Pancreas (tissue), 10 donors: ENCODE data around the gene NUB1. TPM values are rescaled to one million over a fixed set of nuclear protein-coding genes. Genes with fewer than 3 reads are reported as not detected.

Source experiments
- ATAC-seq, 4 donors: fragments of 200-7000 bp; cut with Tn5 transposase; one replicate each; pipeline versions ENCODE4 v1.8.0 to v1.9.1; 2020; ENCODE audit warnings: mild to moderate bottlenecking in 4 of 4, moderate library complexity in 4 of 4
- DNase-seq, 6 donors: peaks; one replicate each; pipeline ENCODE4 v3.0.0-alpha.2; 2020
- FAIRE-seq: peaks from 2 replicates; lab custom pipeline; 2012; peaks lifted over from hg19 to GRCh38; lab: Jason Lieb, UNC
- H3K27ac ChIP-seq, 4 donors: fragments of 200-600 bp; sonication (generic); 1 replicate in 3 of 4; 2 replicates in 1 of 4; pipeline versions ENCODE4 v1.5.0 to v1.8.0; 2020
- H3K27me3 ChIP-seq, 4 donors: fragments of 200-600 bp; one replicate each; pipeline ENCODE4 v1.8.0; 2021
- H3K36me3 ChIP-seq, 3 donors: fragments of 200-600 bp; sonication (generic) in 1 of 3; one replicate each; pipeline versions ENCODE4 v1.5.0 to v1.8.0; 2020 to 2021
- H3K4me1 ChIP-seq, 3 donors: fragments of 200-600 bp; one replicate each; pipeline ENCODE4 v1.8.0; 2021
- H3K4me3 ChIP-seq, 4 donors: fragments of 200-600 bp; sonication (generic) in 2 of 4; one replicate each; pipeline versions ENCODE4 v1.5.0 to v1.8.0; 2020 to 2021
- H3K9me3 ChIP-seq, 4 donors: fragments of 200-600 bp; one replicate each; pipeline ENCODE4 v1.8.0; 2021
- CTCF ChIP-seq, 4 donors: fragments of 200-600 bp; sonication (generic) in 3 of 4; IDR thresholded peaks; one replicate each; pipeline versions ENCODE4 v1.5.0 to v1.8.0; 2021; ENCODE audit warnings: antibody characterized with exemption in 4 of 4
- WGBS, 2 donors: extraction: QIAGEN DNeasy Blood & Tissue Kit; methylation state at CpG; one replicate each; pipeline ENCODE4 v1.1.7; 2013; 5-methylcytosine and 5-hydroxymethylcytosine counted together
- intact Hi-C, 3 donors: fragments of 100-400 bp; cut with DNase I; formaldehyde crosslinking; loops; one replicate each; pipeline versions ENCODE4 v1.11.1 to v1.14.2; 2022
- polyA plus RNA-seq, 2 donors: library from polyadenylated mRNA; stranded (reverse); fragments of 200-250 nt; gene quantifications; one replicate each; pipeline ENCODE4 v1.2.3, GENCODE V29; 2013
- total RNA-seq, 6 donors: library from RNA; stranded (reverse); fragmentation: NEBNext Ultra II Directional in 4 of 6; extraction: Animal tissue kit (Norgen Biotek cat#: 25700) in 4 of 6; gene quantifications; one replicate each; pipeline versions ENCODE4 v1.2.1 to v1.2.4, GENCODE V29; 2021 to 2023
- donor health status: healthy with polysubstance abuse.
- donor health status: DM: no; HTN: no; CAD: no; lungs with moderate emphysema.
- donor health status: DM: no; HTN: no; CAD: no.
- donor health status: control.
- donor health status: control.
- donor health status: Bipolar disorder and iron deficiency.
- donor health status: DM: yes; HTN: yes; CAD: no.
- donor health status: DM: no; HTN: no; CAD: no.
- donor health status: DM: no; HTN: no; CAD: no.
- donor health status: DM: yes; HTN: yes; CAD: no.

The NUB1 gene
- total and polyA plus RNA-seq, 8 donors: 19.5 to 30.6 (median 23.8) TPM

- intact Hi-C loops: no loop called here
- FAIRE-seq (no peak), ATAC-seq (no peak), DNase-seq (peak in 1 of 6 donors; percentile 14)
- Histone ChIP-seq H3K4me3 (no peak overlapping the region), H3K27me3 (peaks cover 0 to 5% (median 2%) of the 10 kb centered on the region in 4 donors), H3K27ac (no peak overlapping the region), H3K9me3 (no peaks in the 10 kb centered on the region), H3K4me1 (peaks cover 0 to 6% (median 3%) of the 10 kb centered on the region in 3 donors), H3K36me3 (no peaks in the 10 kb centered on the region)
- WGBS, 2 donors: 78 to 83% methylated on average over 4 of the region's 4 CpGs
- no peak for TF ChIP-seq CTCF (IDR thresholded peaks at IDR 0.05)
Measured at GRCh38 chr7:151412318-151412717, 70.7 kb downstream of the NUB1 start.

- DNase-seq (peak in 1 of 6 donors; percentile 2), FAIRE-seq (no peak), ATAC-seq (no peak)
- 91 to 96% methylated on average over 4 of the region's 4 CpGs for WGBS, 2 donors
- H3K27me3 ChIP-seq: peaks cover 0 to 5% (median 2%) of the 10 kb centered on the region in 4 donors
- peaks cover 0 to 6% (median 3%) of the 10 kb centered on the region in 3 donors for H3K4me1 ChIP-seq
- H3K36me3 ChIP-seq: no peaks in the 10 kb centered on the region
- H3K4me3 ChIP-seq: no peak overlapping the region
- H3K27ac ChIP-seq: no peak overlapping the region
- intact Hi-C loops: no loop called here
- no peaks in the 10 kb centered on the region for H3K9me3 ChIP-seq
- no peak for TF ChIP-seq CTCF (IDR thresholded peaks at IDR 0.05)
Measured at GRCh38 chr7:151413241-151413640, 71.6 kb downstream of the NUB1 start.

- intact Hi-C loops: no loop called here
- FAIRE-seq (no peak), DNase-seq (peak in 1 of 6 donors; percentile 28), ATAC-seq (peak; percentile 44 to 79 (median 60))
- Histone ChIP-seq H3K27me3 (no peaks in the 10 kb centered on the region), H3K27ac (no peak overlapping the region), H3K9me3 (no peaks in the 10 kb centered on the region), H3K4me1 (peaks cover 0 to 3% (median 0%) of the 10 kb centered on the region in 3 donors), H3K36me3 (no peaks in the 10 kb centered on the region), H3K4me3 (no peak overlapping the region)
- TF ChIP-seq CTCF (IDR thresholded peaks at IDR 0.05): no peak
- 53 to 56% methylated on average over 3 of the region's 3 CpGs for WGBS, 2 donors
Measured at GRCh38 chr7:151415375-151416105, 73.9 kb downstream of the NUB1 start.

GRCh38 chr7:151416112-151416940, 74.7 kb downstream of the NUB1 start:
- TF ChIP-seq CTCF (IDR thresholded peaks at IDR 0.05): no peak
- DNase-seq: peak in 1 of 6 donors; percentile 23
- no peaks in the 10 kb centered on the region for H3K27me3 ChIP-seq
- FAIRE-seq: no peak
- H3K36me3 ChIP-seq: no peaks in the 10 kb centered on the region
- no peak overlapping the region for H3K4me3 ChIP-seq
- ATAC-seq: no peak
- H3K9me3 ChIP-seq: no peaks in the 10 kb centered on the region
- H3K4me1 ChIP-seq: peaks cover 0 to 3% (median 0%) of the 10 kb centered on the region in 3 donors
- no peak overlapping the region for H3K27ac ChIP-seq
- WGBS, 2 donors: 82 to 87% methylated on average over 10 of the region's 10 CpGs
- intact Hi-C loops: no loop called here
